GM21619 (cell line): ENCODE measurements around the gene RAB18.
"Not testable (repeated sequence)": the region's sequence is repeated elsewhere in the genome, so short reads cannot be mapped to it uniquely, and the experiment has no call there.

Source experiments
- ATAC-seq: cut with Tn5 transposase; IDR thresholded peaks from one replicate; pipeline ENCODE4 v1.9.1; 2021; ENCODE audit not compliant: unreplicated experiment

The RAB18 gene

GRCh38 chr10:27503498-27504006, 552 bp upstream of the RAB18 start:
- no peak for ATAC-seq

GRCh38 chr10:27504808-27505460, 830 bp downstream of the RAB18 start:
- no peak for ATAC-seq

- not testable (repeated sequence) for ATAC-seq
Observed at GRCh38 chr10:27505537-27505936, 1.4 kb downstream of the RAB18 start.

- no peak for ATAC-seq
Observed at GRCh38 chr10:27506280-27506679, 2.2 kb downstream of the RAB18 start.

DNA sequence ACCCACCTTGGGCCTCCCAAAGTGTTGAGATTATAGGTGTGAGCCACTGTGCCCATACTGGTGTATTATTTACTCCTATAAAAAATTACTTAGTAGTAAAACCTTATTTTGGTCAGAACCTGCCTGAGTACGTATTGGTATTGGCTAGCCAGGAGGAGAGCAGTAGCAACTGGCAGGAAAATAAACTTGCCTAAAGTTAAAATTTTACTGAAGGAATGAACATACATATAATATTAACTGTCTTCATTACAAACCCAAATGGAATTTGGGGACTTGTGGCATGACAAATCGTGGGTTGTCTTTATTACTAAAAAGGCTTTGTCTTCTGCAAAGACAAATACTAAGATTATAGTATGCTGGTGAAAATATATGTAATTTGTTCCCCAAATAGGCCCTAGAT, 8.4 kb downstream of the RAB18 start:
- ATAC-seq: no peak

DNA sequence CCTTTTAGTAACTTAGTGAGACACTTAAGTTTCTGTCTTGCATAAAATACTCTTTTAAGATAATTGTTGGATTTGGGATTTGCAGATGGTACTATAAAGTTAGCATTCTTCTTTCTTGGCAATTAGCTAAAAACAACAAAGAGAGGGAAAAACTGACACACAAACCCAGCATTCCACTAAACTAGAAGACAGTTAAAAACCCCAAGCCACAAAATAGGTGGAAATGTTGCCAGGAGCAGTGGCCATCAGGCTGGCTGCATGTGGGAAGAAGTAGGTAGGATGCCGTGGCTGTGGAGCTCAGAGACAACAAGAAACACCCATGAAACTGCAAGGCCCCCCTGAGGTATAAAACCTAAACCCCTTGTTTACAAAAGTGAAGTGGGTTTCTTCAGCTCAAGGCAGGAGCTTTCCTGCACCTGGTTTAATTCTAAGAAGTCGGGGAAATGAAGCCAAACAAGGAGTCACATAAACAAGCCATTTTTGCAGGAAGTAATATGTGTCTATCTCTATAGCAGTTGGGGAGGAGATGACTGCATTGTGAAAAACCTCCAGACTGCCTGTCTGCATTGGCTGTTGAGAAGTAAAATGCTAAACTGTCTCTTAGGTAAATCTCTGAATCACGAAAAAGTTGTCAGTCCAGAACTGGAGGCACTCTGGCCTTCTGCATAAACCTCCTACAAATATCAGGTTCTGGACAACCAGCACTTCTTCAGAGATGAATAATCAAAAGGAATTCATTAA, 9.5 kb downstream of the RAB18 start:
- ATAC-seq: no peak

GRCh38 chr10:27514243-27514642, 10.1 kb downstream of the RAB18 start:
- ATAC-seq: no peak

- ATAC-seq: no peak
Observed at GRCh38 chr10:27518261-27518660, 14.2 kb downstream of the RAB18 start.

DNA sequence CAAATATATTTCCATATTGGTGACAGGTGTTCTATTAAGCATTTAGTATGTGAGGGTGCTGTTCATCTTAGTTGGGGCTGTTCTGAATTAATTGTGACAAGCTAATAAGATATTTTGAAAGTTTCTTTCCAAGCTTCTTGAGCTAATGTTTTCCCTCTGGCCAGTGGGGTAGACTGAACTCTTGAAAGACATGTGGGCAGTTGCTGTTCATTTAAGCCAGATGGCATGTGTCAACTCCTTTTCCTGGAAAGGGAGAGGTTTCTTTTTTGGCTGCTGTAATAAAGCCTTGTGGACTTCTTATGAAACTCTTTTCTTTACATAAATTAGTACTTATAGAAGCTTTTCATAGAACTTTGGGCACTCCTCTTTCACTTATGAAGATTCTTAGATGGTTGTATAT, 21.7 kb downstream of the RAB18 start:
- no peak for ATAC-seq

DNA sequence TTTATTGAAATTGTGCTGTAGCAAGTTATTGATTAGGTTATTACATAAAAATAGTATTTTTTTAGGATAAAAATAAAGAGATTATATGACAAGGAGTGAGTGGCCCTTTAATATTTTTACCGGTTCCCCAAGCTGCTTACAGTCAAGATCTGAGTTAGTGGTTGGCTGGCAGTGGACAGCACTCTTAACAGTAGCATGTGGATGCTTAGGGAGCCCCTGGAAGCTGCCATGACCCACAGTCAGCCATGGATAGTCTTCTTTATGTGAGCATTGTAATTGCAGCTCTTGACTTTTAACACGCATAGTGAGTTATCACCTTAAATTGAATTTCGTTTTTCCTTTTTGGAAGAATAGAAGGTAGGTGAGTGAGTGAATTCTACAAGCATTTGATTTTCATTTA, 22.1 kb downstream of the RAB18 start:
- no peak for ATAC-seq

DNA sequence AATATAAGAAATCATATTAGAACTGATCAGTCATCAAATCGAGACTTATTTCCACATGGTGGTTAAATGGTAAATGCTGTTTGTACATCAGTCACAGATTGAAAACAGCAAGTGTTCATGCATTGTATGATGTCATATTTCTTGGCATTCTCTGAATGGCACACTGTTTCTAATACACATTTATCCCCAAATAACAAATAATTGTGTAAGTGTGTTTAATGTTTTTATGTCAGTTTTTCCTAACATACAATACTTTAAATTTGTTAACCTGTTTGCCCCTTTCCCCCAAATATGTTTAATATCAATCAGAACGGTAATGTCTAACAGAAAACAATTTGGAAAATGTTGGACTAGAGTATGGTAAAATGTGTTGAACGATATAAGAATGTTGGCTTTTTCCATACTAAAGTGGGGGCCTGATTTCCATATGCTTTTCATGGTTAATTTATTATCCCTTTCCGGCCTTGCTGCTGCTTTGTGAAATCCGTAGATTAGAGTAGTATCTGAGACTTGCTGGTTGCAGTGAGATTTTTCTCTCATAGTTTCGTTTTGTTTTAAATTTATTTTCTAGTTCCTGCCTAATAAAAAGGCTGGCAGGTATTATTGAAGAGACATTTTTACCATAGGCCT, 23.7 kb downstream of the RAB18 start:
- no peak for ATAC-seq

DNA sequence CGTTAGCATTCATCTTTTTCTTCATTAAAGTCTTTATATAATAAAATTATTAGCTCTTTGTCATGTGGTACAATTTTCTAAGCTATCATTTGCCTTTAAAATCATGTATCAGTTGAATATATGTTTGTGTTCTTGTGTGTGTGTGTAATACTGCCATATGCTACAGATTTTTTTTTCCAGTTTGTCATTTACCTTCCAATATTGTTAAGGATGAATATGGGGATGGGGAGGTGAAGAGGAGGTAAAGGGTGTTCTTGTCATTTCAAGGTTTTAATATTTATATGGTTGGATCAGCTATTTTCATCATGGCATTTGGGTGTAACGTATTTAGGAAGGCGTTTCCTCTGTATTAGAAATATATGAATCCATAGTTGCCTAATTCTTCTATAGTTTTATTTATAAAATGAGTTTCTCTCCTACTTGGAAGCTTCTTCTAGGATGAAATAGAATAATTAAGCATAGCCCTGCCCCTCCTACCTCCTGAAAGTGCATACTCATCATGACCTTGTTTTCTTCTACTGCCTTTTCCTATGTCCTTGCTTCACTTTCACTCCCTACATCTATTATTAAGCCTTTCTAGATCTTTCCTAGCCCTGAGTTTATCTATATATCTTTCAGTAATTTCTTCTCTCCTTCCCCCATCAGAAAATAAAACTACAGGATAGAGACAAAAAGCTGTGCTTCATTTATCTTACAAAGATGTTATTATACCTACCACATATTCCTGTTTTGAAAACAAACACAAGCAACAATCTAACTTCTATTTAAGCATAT, 25.1 kb downstream of the RAB18 start:
- ATAC-seq: no peak

DNA sequence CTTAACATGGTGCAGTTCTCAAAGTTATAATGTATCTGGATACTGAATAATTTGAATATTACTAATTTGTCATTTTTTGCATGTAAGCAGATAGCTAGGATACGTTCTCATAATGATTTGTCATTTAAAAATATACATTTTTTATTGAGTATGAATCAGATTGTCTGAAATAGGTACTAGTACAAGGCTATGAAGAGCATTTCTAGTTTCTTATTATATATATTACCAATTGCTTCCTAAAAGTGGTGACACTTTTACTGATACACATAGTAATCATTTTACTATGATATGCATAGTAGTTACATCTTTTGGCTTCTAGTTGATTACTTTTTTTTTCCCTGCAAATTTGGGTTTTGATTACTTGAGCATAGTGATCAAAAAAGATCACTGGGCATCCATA, 26.4 kb downstream of the RAB18 start:
- no peak for ATAC-seq

GRCh38 chr10:27531336-27531847, 27.3 kb downstream of the RAB18 start:
- ATAC-seq: no peak

- ATAC-seq: no peak
Observed at GRCh38 chr10:27534161-27534700, 30.1 kb downstream of the RAB18 start.

DNA sequence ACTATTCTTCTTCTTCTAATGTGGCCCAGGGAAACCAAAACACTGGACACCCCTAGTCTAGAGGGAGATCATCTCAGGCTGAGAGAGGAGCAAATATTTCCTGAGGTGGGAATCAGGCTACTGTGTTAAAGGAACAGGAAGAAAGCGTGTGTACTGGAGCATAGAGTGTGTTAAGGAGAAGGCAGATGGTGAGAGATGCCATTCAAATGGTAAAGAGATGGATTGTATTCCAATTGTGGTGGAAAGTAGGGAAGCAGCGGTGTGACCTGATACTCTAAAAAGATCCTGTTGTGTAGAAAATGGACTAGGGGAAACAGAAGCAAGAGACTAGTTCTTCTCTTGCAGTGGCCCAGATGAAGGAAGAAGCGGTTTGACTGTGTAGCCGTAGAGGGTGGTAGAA, 31.2 kb downstream of the RAB18 start:
- ATAC-seq: no peak

GRCh38 chr10:27536437-27536836, 32.3 kb downstream of the RAB18 start:
- ATAC-seq: no peak

GRCh38 chr10:27537166-27537565, 33.1 kb downstream of the RAB18 start:
- ATAC-seq: no peak

- ATAC-seq: no peak
Observed at GRCh38 chr10:27537787-27538186, 33.7 kb downstream of the RAB18 start.

GRCh38 chr10:27540672-27541071, 36.6 kb downstream of the RAB18 start:
- no peak for ATAC-seq
